Hematopoietic multipotent progenitor cell treated with erythropoietin and hydrocortisone succinate and interleukin-3 and kit ligand, for 17 days (in vitro differentiated cells): ENCODE data around the gene CREB3L1.
"Not testable (repeated sequence)": the region's sequence is repeated elsewhere in the genome, so short reads cannot be mapped to it uniquely, and the experiment has no call there.

Source experiments
- DNase-seq: peaks from one replicate; pipeline ENCODE4 v3.0.0-alpha.2; 2015; ENCODE audit warnings: low spot score

Gene CREB3L1

DNA sequence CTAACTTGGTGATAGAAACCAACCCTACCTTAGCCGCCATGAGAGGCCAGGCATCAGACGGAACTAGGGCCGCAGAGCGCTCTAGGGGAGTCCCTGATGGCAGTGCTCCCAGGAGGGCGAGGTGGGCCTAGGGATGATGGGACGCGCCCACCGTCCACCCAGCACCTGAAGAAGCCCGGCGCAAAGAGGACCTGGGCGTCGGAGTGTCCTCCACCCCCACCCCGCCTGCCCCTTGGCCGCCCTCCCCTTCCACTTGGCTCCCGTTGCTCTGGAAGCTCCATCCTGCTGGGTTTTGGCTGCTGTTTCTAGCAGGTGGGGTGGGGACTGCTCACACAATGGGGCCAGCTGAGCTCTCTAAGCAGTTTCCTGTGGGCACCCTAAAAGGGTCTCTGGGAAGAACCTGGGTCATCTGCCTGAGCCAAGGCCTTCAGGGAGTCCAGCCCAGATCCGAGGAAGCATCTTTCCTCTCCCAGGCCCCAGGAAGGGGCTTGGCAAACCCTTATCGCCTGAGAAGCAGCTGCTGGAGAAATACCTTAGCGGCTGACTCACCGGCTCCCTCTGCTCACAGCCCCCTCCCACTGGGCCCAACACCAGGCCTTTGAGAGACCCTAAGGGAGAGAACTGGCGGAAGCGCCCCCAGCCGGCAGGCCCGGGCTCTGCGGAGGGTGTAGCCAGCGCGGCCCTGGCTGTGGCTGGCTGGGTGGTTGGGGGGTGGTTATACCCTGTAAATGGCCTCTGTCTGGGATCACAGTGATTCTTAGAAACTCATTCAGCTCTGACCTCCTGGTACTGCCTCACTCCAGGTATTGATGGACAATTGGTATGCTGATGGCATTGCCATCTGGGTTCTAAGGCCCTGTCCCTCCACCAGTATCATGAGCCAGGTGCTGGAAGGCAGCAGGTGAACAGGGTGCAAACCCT lies 19.3 kb downstream of the CREB3L1 start:
- peak; percentile 48 for DNase-seq

DNA sequence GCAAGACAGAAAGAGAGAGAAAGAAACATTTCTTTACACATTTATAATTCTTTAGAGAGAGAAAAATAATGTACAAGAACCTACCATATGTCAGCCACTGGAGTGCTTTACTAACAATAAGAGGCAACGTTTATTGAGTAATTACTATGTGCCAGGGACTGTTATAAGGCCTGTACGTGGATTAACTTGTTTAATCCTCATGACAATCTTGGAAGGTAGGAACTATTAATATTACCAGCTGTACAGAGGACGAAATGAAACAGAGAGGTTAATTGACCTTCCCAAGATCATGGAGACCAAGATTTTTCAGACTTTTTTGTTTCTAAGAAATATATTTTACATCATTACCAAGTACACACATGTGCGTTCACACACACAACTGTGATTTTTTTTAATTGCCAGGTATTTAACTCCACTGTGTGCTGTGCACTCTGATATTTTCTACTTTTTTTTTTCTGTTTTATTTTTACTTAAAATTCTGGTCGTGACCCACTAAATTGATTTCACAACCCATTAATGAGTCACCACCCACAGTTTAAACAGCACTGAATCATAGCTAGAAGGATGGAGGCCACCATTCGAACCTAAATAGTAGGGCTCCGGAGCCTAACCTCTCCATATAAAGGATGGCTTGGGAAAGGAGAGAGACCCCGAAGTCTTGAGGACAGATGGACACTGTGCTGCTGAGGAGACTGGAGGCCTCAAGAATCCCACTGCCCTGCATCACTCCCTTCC lies 21.4 kb downstream of the CREB3L1 start:
- DNase-seq, result no peak

DNA sequence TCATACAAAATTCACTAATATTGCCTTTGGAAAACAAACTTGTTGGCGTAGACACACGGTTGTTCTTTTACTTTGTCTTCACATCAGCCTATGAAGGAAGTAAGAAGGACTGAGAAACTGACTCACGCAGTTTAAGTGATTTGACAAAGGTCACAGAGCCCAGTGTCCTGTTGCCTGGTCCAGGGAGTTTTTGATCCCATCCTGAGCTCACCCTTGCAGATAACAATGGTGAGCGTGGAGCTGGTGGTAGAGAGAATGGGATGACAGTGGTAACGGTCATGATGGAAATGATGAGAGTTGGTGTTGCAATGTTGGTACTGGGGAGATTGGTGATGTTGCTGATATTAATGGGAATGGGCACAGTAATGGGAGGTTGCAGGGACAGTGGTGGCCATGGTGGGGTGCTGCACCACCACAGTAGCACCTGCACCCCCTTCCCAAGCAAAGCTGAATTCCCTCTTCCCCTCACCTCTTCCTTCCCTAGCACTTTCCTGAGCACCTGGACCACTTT lies 22.0 kb downstream of the CREB3L1 start:
- DNase-seq, result no peak

DNA sequence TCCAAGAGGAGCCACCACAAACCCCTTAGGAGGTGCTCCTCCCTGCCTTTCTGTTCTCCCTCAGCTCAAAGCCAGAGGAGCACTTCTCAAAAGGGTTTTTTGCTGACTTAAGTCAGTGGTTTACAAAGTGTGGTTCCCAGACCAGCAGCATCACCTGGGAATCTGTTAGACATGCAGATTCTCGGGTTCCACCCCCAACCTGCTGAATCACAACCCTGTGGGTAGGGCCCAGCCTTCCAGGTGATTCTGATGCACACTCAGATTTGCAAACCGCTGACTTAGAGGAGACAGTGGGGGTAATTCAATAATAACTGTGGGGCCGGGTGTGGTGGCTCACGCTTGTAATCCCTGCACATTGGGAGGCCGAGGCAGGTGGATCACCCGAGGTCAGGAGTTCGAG lies 22.8 kb downstream of the CREB3L1 start:
- no peak for DNase-seq

DNA sequence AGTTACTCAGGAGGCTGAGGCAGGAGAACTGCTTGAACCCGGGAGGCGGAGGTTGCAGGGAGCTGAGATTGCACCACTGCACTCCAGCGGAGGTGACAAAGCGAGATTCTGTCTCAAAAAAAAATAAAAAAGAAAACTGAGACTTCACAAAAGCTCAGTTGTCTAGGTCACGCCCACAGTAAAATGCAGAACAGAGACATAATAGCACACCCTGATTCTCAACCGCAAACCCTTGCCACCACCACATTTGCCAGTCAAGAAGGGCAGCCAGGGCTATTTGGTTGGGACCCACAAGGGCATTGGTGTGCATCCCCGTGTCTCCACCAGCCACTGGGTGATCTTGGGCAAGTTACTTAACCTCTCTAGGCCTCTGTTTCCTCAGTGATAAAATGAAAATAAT lies 25.4 kb downstream of the CREB3L1 start:
- DNase-seq, result no peak

DNA sequence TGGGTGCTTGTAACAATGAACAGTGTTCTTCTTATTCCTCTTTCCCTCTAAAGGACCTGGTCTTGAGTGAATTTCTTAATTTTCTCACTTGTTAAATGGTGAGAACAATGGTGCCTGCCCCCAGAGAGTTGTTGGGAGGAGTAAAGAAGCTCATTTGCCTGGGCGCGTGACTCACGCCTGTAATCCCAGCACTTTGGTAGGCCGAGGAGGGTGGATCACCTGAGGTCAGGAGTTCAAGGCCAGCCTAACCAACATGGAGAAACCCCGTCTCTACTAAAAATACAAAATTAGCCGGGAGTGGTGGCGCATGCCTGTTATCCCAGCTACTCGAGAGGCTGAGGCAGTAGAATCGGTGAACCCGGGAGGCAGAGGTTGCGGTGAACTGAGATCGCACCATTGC lies 26.6 kb downstream of the CREB3L1 start:
- DNase-seq, result not testable (repeated sequence)

DNA sequence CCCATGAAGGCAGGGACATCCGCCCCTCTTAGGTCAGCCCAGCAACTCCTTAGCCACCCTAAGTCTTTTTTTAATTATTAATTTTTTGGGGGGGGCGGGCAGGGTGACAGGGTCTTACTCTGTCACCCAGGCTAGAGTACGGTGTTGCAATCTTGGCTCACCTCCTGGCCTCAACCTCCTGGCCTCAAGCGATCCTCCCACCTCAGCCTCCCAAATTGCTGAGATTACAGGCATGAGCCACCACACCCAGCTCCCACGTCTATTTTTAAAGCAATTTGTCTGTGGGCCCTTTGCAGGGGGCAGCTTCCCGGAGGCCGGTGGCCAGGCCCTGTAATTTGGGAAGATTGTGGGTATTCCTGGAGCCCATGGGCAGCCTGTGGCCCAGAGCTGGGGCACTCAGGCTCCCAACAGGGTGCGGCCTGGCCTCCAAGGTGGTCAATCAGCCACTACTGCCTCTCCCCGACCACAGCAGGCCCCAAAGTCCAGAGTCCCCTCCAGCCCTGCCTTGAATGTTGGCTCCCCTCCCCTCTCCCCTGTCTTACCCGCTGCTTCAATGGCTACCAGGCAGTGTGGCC lies 27.2 kb downstream of the CREB3L1 start:
- DNase-seq, result no peak

DNA sequence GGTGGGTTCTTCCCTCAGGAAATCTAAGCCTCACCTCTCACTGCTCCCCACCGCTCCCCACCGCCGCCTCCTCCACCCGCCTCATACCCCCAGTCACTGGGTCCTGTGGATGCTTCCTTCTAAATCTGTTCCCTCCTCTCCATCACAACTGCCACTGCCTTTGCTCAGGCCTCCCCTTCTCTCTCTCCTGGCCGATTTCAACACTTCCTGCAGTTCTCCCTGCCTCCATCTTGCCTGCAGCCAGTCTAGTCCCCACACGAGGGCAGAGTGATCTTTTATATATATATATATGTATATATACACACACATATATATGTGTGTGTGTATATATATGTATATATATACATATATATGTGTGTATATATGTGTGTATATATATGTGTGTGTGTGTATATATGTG lies 27.8 kb downstream of the CREB3L1 start:
- DNase-seq, result no peak

DNA sequence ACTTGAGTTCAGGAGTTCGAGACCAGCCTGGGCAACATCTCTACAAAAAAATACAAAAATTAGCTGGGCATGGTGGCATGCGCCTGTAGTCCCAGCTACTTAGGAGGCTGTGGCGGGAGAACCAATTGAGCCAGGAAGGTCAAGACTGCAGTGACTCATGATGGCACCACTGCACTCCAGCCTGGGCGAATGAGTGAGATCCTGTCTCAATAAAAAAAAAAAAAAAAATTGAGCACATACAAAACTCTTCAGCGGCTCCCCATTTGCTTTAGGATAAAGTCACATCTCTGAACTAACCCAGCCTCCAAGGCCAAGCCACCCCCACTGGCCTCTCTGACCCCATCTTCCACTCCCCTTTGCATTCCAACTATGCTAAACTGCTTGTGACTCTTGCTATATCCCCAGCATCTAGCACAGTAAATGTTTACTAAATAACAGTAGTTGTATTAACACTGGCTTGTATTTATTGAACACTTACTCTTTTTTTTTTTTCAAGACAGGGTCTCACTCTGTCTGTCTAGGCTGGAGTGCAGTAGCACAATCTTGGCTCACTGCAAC lies 28.9 kb downstream of the CREB3L1 start:
- DNase-seq, result no peak

DNA sequence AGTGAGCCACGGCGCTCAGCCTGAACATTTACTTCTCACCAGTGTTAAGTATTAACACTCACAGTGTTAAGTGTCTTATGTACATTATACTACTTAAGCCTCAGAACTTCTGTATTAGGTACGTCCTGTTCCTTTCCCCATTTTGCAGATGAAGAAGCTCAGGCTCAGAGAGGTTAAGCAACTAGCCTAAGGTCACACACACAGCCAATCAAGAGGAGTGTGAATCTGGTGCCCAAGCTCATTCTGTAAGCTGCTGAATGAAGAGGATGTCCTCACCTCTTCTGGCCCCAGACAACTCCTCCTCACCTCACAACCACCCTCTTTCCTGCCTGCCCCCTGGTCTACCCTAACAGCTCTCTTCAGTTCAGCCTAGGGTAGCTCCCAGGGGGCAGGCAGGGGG lies 29.9 kb downstream of the CREB3L1 start:
- DNase-seq, result no peak

DNA sequence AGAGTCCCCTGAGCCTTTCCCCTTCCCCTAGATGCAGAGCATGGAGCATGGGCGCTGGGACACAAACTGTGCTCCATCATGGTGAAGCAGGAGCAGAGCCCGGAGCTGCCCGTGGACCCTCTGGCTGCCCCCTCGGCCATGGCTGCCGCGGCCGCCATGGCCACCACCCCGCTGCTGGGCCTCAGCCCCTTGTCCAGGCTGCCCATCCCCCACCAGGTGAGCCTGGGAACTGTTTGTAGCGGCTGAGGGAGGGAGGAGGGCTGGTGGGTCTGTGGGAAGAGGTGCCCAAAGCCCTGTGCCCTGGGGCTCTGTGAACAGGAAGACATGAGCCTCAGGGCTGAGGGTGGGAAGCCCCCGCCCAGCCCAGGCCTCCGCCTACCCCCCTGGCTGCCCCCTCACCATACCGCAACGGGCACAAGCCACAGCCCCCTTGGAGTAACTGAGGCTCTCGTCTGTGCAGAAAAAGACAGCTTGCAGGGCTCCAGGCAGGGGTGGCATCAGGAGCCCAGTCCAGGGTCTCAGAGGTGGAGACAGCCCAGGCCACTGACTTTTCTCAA lies 30.4 kb downstream of the CREB3L1 start:
- no peak for DNase-seq

DNA sequence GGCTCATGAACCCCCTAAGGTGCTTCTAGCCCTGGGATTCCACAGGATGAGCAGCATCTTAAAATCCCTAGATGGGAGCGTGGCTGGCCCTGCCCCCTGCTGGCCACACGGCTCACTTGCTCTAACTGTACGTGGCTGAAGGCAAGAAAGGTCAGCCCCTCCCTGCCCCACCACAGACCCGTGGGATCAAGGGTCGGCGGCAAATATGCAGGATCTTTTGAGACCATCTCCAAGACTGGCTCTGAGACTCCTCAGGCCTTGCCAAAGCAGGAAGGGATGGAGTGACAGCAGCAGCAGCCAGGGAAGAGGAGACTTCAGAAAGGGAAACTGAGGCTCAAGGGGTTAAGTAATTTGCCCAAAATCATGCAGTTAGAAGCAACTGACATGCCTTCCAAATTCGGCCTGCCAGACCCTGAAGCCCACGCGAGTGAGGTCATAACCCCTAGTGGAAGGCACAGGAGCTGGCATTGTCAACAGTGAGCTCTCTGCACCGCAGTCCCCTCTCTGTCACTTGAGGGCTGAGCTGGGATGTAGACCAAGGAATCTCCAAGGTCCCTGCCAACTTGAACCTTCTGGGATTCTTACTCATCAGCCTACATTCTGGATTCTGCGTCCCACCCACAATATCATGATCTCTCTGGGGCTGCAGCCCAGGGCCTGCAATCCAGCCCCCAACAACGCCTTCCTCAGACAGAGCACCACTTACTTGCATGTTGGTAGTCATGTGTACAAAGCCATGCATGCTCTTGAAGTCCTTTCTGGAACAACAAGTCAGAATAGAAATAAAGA lies 31.4 kb downstream of the CREB3L1 start:
- peak; percentile 83 for DNase-seq

DNA sequence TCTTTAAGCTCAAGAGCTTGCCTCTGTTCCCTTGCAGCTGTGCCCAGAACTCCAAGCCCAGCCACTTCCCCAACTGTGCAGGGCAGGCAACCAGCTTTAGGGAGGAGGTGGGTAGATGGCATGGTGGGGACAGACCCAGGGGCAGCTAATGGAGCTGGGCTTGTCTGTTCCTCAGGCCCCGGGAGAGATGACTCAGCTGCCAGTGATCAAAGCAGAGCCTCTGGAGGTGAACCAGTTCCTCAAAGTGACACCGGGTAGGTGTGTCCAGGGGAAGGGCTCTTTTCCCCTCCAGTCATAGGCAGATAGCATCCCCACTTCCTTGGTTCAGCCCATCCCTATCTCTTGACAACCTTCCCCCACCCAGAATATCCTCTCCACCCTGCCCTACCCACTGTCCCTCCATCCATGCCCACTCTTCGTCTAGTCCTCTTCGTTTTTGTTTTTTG lies 32.4 kb downstream of the CREB3L1 start:
- peak; percentile 77 for DNase-seq

DNA sequence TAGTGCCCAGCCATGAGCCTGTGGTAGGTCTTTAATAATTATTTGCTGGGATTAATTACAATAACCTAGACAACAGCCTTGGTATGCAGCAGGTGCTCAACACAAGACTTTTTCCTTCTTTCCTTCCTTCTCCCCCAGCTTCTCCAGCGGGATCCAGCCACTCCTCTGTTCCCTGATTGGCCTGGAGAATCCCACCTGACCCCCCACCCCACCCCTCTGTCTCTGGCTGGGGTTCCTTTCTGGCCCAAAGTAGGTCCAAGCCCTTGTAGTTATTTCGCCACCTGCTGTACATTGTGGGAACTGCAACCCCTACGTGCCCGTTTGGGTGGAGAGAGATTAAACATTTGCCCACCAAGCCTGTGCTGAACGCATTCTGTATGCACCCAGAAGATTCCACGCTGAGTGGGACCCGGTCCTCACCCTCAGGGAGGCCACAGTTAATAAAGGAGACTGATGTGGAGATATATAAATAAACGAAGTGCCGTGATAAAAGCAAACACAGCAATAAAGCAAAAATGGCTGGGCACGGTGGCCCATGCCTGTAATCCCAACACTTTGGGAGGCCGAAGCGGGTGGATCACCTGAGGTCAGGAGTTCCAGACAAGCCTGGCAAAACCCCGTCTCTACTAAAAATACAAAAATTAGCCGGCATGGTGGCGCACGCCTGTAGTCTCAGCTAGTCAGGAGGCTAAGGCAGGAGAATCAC lies 37.7 kb downstream of the CREB3L1 start:
- DNase-seq, result peak; percentile 87

DNA sequence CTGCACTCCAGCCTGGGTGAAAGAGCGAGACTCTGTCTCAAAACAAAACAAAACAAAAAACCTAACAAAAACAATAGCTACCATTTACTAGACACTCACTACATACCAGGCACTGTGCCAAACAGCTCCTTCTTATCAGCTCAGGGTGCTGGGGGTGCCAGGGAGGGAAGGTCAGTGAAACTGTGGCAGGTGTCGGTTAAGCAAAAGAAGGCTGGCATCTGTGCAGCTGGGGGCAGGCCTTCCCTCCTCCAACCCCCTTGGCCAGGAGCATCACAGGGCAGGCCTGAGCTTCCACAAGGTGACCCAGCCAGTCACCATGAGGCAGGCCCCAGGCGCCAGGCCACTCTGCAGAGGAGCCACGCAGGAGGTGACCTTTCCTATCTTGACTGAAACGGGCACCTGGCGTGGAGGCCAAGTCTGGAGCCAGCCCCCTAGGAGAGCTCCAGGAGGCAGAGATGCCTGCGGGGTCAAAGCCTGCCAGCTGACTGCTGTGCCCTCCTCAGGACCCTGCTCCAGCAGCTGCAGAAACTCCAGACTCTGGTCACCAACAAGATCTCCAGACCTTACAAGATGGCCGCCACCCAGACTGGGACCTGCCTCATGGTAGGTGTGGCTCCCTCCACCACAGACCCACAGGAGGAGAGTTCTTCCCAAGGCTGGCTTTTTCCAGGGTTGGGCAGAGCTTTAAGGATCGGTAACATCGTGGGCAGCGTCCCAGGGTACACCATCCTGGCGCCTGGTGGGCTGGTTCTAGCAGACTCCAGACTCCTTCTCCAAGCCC lies 38.5 kb downstream of the CREB3L1 start:
- peak; percentile 63 for DNase-seq

DNA sequence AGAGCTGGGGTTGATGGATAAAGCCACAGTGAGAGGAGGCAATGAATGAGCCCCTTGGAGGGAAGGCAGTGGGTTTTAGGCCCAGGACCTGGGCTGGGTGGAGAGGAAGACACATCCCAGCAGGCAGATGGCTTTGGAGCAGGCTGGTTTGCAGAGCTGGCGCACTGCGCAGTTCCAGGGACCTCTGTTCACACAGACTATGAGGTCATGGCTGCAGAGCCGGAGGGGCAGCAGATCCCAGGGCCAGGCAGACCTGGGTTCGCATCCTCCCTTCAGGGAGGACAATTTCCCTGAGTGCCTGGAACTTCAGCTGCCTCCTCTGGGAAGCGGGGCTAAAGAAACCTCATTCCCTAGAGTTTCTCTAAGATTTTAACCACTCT lies 41.6 kb downstream of the CREB3L1 start:
- DNase-seq, result no peak

DNA sequence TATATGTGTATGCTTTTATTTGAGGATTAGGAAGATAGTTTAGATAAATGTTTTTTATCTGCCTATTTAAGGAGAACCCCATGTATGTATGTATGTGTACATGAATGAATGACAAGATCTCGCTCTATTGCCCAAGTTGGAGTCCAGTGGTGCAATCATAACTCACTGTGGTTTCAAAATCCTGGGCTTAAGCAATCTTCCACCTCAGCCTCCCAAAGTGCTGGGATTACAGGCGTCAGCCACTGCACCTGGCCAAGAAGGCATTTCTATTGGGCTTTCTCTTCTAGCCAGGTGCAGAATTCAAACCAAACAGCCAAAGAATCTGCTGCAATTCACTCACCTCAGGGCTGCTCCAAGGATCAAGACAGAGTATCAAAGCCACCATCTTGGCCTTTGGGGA lies 44.3 kb downstream of the CREB3L1 start:
- DNase-seq, result no peak

DNA sequence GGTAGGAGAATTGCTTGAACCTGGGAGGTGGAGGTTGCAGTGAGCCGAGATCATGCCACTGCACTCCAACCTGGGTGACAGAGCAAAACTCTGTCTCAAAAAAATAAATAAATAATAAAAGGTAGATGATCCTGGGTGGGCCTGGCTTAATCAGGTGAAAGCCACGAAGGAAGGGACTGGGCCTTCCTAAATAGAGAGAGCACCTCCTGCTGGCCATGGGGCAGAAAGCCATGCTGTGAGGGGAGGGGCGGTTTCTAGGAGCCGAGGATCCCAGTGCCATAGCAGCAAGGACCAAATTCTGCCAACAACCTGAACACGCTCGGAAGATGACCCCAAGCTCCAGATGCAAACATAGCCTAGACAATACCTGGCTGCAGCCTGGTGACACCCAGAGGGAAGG lies 45.3 kb downstream of the CREB3L1 start:
- no peak for DNase-seq

DNA sequence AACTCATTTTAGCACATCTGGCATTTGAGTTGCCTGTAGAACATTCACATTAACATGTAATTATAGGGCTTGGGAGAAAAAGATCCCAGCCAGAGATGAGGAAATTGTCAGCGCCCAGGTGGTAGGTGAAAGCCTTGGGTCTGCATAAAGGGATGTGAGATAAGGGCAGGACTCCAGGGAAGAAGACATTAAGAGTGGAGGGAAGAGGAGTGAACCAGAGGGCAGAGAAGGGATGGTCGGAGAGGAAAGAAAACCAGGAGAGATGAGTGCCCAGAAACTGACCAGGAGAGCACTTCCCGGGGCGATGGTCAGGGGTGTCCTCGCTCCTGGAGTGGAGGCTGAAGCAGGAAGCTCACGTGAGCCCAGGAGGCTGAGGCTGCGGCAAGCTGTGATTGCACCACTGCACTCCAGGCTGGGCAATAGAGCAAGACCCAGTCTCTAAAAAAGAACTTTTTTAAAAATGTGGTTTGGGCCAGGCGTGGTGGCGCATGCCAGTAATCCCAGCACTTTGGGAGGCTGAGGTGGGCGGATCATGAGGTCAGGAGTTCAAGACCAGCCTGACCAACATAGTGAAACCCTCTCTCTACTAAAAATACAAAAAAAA lies 49.5 kb downstream of the CREB3L1 start:
- no peak for DNase-seq
